ENCODE data around the gene SSH2.

The SSH2 gene

GRCh38 chr17:29591146-29591736, 338.8 kb downstream of the SSH2 start:
- peaks cover 65% of the 10 kb centered on the region for H3K79me2 ChIP-seq (ENCODE audit: low read length)
- peak overlapping the region; percentile 87 for H2AFZ ChIP-seq (ENCODE audit: low read depth, low read length)
- no peaks in the 10 kb centered on the region for H3K9me3 ChIP-seq (ENCODE audit: insufficient read depth, low read length)
- TF ChIP-seq CTCF (IDR thresholded peaks at IDR 0.05; ENCODE audit: low read depth, low read length) (no peak), EZH2phosphoT487 (IDR thresholded peaks at IDR 0.05; ENCODE audit: low read depth) (no peak)
- H3K4me1 ChIP-seq (ENCODE audit: low read length): peaks cover 42% of the 10 kb centered on the region
- peaks cover 18% of the 10 kb centered on the region for H4K20me1 ChIP-seq (ENCODE audit: insufficient read depth, low read length)
- H3K27ac ChIP-seq (ENCODE audit: low read length): peak overlapping the region; percentile 75
- peak overlapping the region; percentile 92 for H3K9ac ChIP-seq (ENCODE audit: low read length)
- no peaks in the 10 kb centered on the region for H3K27me3 ChIP-seq (ENCODE audit: low read depth, low read length)
- H3K4me3 ChIP-seq (ENCODE audit: low read length): peak overlapping the region; percentile 90
- H3K36me3 ChIP-seq (replicated peaks; ENCODE audit: low read depth, low read length): no peaks in the 10 kb centered on the region
- H3K4me2 ChIP-seq (ENCODE audit: low read length): peak overlapping the region; percentile 98

- H3K27me3 ChIP-seq (ENCODE audit: low read depth, low read length): no peaks in the 10 kb centered on the region
- H3K27ac ChIP-seq (ENCODE audit: low read length): peak overlapping the region; percentile 75
- H4K20me1 ChIP-seq (ENCODE audit: insufficient read depth, low read length): peaks cover 18% of the 10 kb centered on the region
- no peaks in the 10 kb centered on the region for H3K9me3 ChIP-seq (ENCODE audit: insufficient read depth, low read length)
- H3K4me2 ChIP-seq (ENCODE audit: low read length): peak overlapping the region; percentile 98
- no peak for TF ChIP-seq CTCF (IDR thresholded peaks at IDR 0.05; ENCODE audit: low read depth, low read length)
- TF ChIP-seq EZH2phosphoT487 (IDR thresholded peaks at IDR 0.05; ENCODE audit: low read depth): no peak
- H2AFZ ChIP-seq (ENCODE audit: low read depth, low read length): peak overlapping the region; percentile 87
- peak overlapping the region; percentile 90 for H3K4me3 ChIP-seq (ENCODE audit: low read length)
- peaks cover 42% of the 10 kb centered on the region for H3K4me1 ChIP-seq (ENCODE audit: low read length)
- H3K36me3 ChIP-seq (replicated peaks; ENCODE audit: low read depth, low read length): no peaks in the 10 kb centered on the region
- peak overlapping the region; percentile 92 for H3K9ac ChIP-seq (ENCODE audit: low read length)
- H3K79me2 ChIP-seq (ENCODE audit: low read length): peaks cover 65% of the 10 kb centered on the region
Measured at GRCh38 chr17:29590411-29591145, 339.4 kb downstream of the SSH2 start.

- H2AFZ ChIP-seq (ENCODE audit: low read depth, low read length): peak within 1 kb of the TSS; percentile 87
- peak within 1 kb of the TSS; percentile 99 for H3K4me2 ChIP-seq (ENCODE audit: low read length)
- peaks cover 23% of the 10 kb centered on the region for H4K20me1 ChIP-seq (ENCODE audit: insufficient read depth, low read length)
- peak within 1 kb of the TSS; percentile 75 for H3K27ac ChIP-seq (ENCODE audit: low read length)
- H3K27me3 ChIP-seq (ENCODE audit: low read depth, low read length): no peaks in the 10 kb centered on the region
- H3K4me3 ChIP-seq (ENCODE audit: low read length): peak within 1 kb of the TSS; percentile 90
- no peaks in the 10 kb centered on the region for H3K9me3 ChIP-seq (ENCODE audit: insufficient read depth, low read length)
- no peaks in the 10 kb centered on the region for H3K36me3 ChIP-seq (replicated peaks; ENCODE audit: low read depth, low read length)
- peaks cover 65% of the 10 kb centered on the region for H3K79me2 ChIP-seq (ENCODE audit: low read length)
- H3K4me1 ChIP-seq (ENCODE audit: low read length): peaks cover 49% of the 10 kb centered on the region
- peak within 1 kb of the TSS; percentile 92 for H3K9ac ChIP-seq (ENCODE audit: low read length)
- TF ChIP-seq CTCF (IDR thresholded peaks at IDR 0.05; ENCODE audit: low read depth, low read length) (no peak), EZH2phosphoT487 (IDR thresholded peaks at IDR 0.05; ENCODE audit: low read depth) (no peak)
Measured at GRCh38 chr17:29589524-29590410, 340.3 kb downstream of the SSH2 start, which contains the start of gene GIT1. Gene GIT1, minus strand, starts transcription at chr17:29589648. Its CDS starts 270 bp downstream, at chr17:29589378.

All from OCI-LY3 (cell line).